Thymus (tissue), 11 donors: ENCODE data around the gene TMEM203. TPM values are rescaled to one million over a fixed set of nuclear protein-coding genes. Genes with fewer than 3 reads are reported as not detected.

Source experiments
- DNase-seq, 9 donors: peaks; one replicate each; pipeline ENCODE4 v3.0.0-alpha.2; 2013; ENCODE audit warnings: low spot score in 9 of 9, low read depth in 6 of 9, missing footprints in 1 of 9
- H3K27ac ChIP-seq, 2 donors: one replicate each; pipeline ENCODE4 v1.5.1; 2013; ENCODE audit warnings: control low read depth in 1 of 2, low read depth in 1 of 2, low read length in 1 of 2, mild to moderate bottlenecking in 1 of 2, moderate library complexity in 1 of 2
- H3K27me3 ChIP-seq, 2 donors: one replicate each; pipeline ENCODE4 v1.5.1; 2013; ENCODE audit warnings: low read length in 1 of 2; ENCODE audit not compliant: control insufficient read depth in 2 of 2, insufficient read depth in 1 of 2
- H3K36me3 ChIP-seq, 2 donors: one replicate each; pipeline ENCODE4 v1.5.1; 2013; ENCODE audit warnings: low read length in 1 of 2, mild to moderate bottlenecking in 1 of 2, moderate library complexity in 1 of 2; ENCODE audit not compliant: control insufficient read depth in 2 of 2, insufficient read depth in 2 of 2
- H3K4me1 ChIP-seq, 2 donors: one replicate each; pipeline ENCODE4 v1.5.1; 2013; ENCODE audit warnings: low read length in 2 of 2; ENCODE audit not compliant: control insufficient read depth in 2 of 2, insufficient read depth in 2 of 2
- H3K4me3 ChIP-seq, 2 donors: one replicate each; pipeline ENCODE4 v1.5.1; 2013; ENCODE audit warnings: low read length in 2 of 2, control low read depth in 1 of 2, mild to moderate bottlenecking in 1 of 2
- H3K9me3 ChIP-seq, 2 donors: one replicate each; pipeline ENCODE4 v1.5.1; 2013; ENCODE audit warnings: low read length in 1 of 2, mild to moderate bottlenecking in 1 of 2; ENCODE audit not compliant: control insufficient read depth in 2 of 2, insufficient read depth in 1 of 2
- WGBS: extraction: QIAGEN DNeasy Blood & Tissue Kit; methylation state at CpG from one replicate; pipeline ENCODE4 v1.1.7; 2013; 5-methylcytosine and 5-hydroxymethylcytosine counted together
- polyA plus RNA-seq: library from polyadenylated mRNA; stranded (reverse); fragments of 200-250 nt; gene quantifications from one replicate; pipeline ENCODE4 v1.2.3, GENCODE V29; 2013
- total RNA-seq: library from RNA; stranded (reverse); fragments of 120-200 nt; gene quantifications from one replicate; pipeline ENCODE4 v1.2.4, GENCODE V29; 2013
- donor health status: healthy.

Gene TMEM203
- total and polyA plus RNA-seq, 2 donors: 20.6 to 47.2 TPM

- H3K4me1 ChIP-seq: no peaks in the 10 kb centered on the region
- H3K27me3 ChIP-seq: no peaks in the 10 kb centered on the region
- peaks cover 27 to 52% of the 10 kb centered on the region in 2 donors for H3K36me3 ChIP-seq
- H3K27ac ChIP-seq: no peak overlapping the region
- peaks cover 0 to 3% of the 10 kb centered on the region in 2 donors for H3K9me3 ChIP-seq
- no peak for DNase-seq
- 97% methylated on average over 49 of the region's 49 CpGs for WGBS
- no peak overlapping the region for H3K4me3 ChIP-seq
Measured at GRCh38 chr9:137213160-137214060, 8.0 kb upstream of the TMEM203 start.

GRCh38 chr9:137212520-137212919 lies 7.1 kb upstream of the TMEM203 start:
- Histone ChIP-seq H3K27me3 (no peaks in the 10 kb centered on the region), H3K4me1 (no peaks in the 10 kb centered on the region), H3K4me3 (no peak overlapping the region), H3K36me3 (peaks cover 27 to 52% of the 10 kb centered on the region in 2 donors), H3K27ac (no peak overlapping the region), H3K9me3 (peaks cover 0 to 3% of the 10 kb centered on the region in 2 donors)
- DNase-seq: no peak
- 96% methylated on average over 21 of the region's 21 CpGs for WGBS

- Histone ChIP-seq H3K4me3 (no peak overlapping the region), H3K9me3 (peaks cover 0 to 3% of the 10 kb centered on the region in 2 donors), H3K36me3 (peaks cover 26 to 45% of the 10 kb centered on the region in 2 donors), H3K27ac (no peak overlapping the region), H3K4me1 (peaks cover 4 to 6% of the 10 kb centered on the region in 2 donors), H3K27me3 (no peaks in the 10 kb centered on the region)
- DNase-seq: no peak
- 89% methylated on average over 13 of the region's 13 CpGs for WGBS
Measured at GRCh38 chr9:137211532-137211931, 6.1 kb upstream of the TMEM203 start.

GRCh38 chr9:137206602-137207001 lies 1.2 kb upstream of the TMEM203 start:
- DNase-seq: no peak
- peak overlapping the region in 1 of 2 donors; percentile 92 for H3K4me3 ChIP-seq
- no peak overlapping the region for H3K27ac ChIP-seq
- peaks cover 10 to 11% of the 10 kb centered on the region in 2 donors for H3K36me3 ChIP-seq
- peaks cover 23 to 28% of the 10 kb centered on the region in 2 donors for H3K4me1 ChIP-seq
- H3K9me3 ChIP-seq: peaks cover 0 to 9% of the 10 kb centered on the region in 2 donors
- H3K27me3 ChIP-seq: no peaks in the 10 kb centered on the region
- 92% methylated on average over 7 of the region's 7 CpGs for WGBS

GRCh38 chr9:137204731-137205125 lies 720 bp downstream of the TMEM203 start:
- H3K27me3 ChIP-seq: peaks cover 1 to 2% of the 10 kb centered on the region in 2 donors
- peaks cover 7 to 10% of the 10 kb centered on the region in 2 donors for H3K36me3 ChIP-seq
- H3K4me1 ChIP-seq: peaks cover 27 to 35% of the 10 kb centered on the region in 2 donors
- peak overlapping the region; percentile 84 to 92 for H3K4me3 ChIP-seq
- 24% methylated on average over 21 of the region's 21 CpGs for WGBS
- no peak for DNase-seq
- H3K9me3 ChIP-seq: peaks cover 0 to 9% of the 10 kb centered on the region in 2 donors
- no peak overlapping the region for H3K27ac ChIP-seq

- H3K36me3 ChIP-seq: peaks cover 0 to 6% of the 10 kb centered on the region in 2 donors
- H3K9me3 ChIP-seq: peaks cover 0 to 5% of the 10 kb centered on the region in 2 donors
- H3K27ac ChIP-seq: no peak overlapping the region
- peaks cover 10 to 19% of the 10 kb centered on the region in 2 donors for H3K27me3 ChIP-seq
- H3K4me1 ChIP-seq: peaks cover 30 to 35% of the 10 kb centered on the region in 2 donors
- H3K4me3 ChIP-seq: no peak overlapping the region
- WGBS: 96% methylated on average over 8 of the region's 8 CpGs
- DNase-seq: no peak
Measured at GRCh38 chr9:137202966-137203365, 2.5 kb downstream of the TMEM203 start.

GRCh38 chr9:137201205-137201868 lies 4.1 kb downstream of the TMEM203 start:
- peaks cover 0 to 5% of the 10 kb centered on the region in 2 donors for H3K9me3 ChIP-seq
- H3K4me1 ChIP-seq: peaks cover 24 to 27% of the 10 kb centered on the region in 2 donors
- peaks cover 10 to 25% of the 10 kb centered on the region in 2 donors for H3K27me3 ChIP-seq
- 34% methylated on average over 23 of the region's 23 CpGs for WGBS
- peak overlapping the region; percentile 45 to 72 for H3K27ac ChIP-seq
- DNase-seq: no peak
- peaks cover 0 to 4% of the 10 kb centered on the region in 2 donors for H3K36me3 ChIP-seq
- peak overlapping the region; percentile 75 to 85 for H3K4me3 ChIP-seq

GRCh38 chr9:137200311-137201204 lies 4.9 kb downstream of the TMEM203 start, which contains the start of gene TPRN:
Gene TPRN (minus strand): TSS chr9:137200741. CDS start chr9:137200711, 30 bp downstream.
- WGBS: under 1% methylated on average over 118 of the region's 118 CpGs
- Histone ChIP-seq H3K4me1 (peaks cover 22 to 23% of the 10 kb centered on the region in 2 donors), H3K9me3 (peaks cover 0 to 5% of the 10 kb centered on the region in 2 donors), H3K27me3 (peaks cover 10 to 25% of the 10 kb centered on the region in 2 donors), H3K36me3 (peaks cover 0 to 4% of the 10 kb centered on the region in 2 donors), H3K27ac (peak within 1 kb of the TSS; percentile 45 to 72), H3K4me3 (peak within 1 kb of the TSS; percentile 75 to 85)
- peak; percentile 90 to 99 (median 96) for DNase-seq
